Measurements from ENCODE around the gene YPEL1. TPM values are rescaled to one million over a fixed set of nuclear protein-coding genes. Genes with fewer than 3 reads are reported as not detected.

YPEL1 gene
- total and polyA plus RNA-seq, 8 donors = 2.4 to 20.9 (median 18.3) TPM

DNA sequence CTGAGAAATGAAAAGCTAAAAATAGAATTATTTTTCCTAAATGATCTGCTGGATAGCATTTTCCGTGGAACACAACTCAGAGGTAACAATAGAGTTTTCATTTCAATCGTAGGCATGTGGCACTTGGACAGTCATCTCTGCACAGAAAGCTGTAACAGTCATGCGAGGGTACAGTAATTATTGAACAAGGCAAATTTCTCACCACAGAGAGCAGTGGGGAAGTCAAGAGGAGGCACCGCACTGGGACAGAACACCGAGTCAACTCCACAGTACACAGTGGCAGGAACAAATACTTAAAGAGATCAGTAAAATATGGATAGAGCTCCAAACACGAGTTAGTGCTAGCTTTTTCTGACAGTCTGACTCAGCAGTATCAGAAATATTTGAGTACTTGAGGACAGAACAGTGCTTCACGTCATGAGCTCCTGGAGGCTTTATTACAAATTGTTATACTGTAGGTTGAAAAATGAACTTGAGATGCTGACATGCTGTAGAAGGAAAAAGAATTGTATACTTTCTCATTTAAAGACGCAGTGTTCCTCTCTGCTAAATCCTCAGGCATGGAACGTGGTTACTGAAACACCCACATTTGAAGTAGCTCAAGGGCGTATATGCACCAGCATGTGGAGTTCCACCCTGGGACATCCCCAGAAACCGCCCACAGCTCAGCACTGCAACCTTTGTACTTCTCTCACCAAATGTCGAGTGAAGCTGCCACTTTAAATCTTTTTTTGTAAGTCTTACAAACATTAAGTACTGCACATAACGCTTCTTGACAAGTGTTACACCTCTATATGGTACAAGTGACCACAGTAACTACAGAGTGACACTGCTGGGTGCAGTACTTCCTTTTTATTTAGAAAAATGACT, 27.4 kb upstream of the YPEL1 start:
- Histone ChIP-seq H3K27me3 (no peaks in the 10 kb centered on the region), H3K36me3 (peaks cover 0 to 86% of the 10 kb centered on the region in 2 donors), H3K4me3 (no peak overlapping the region), H3K27ac (no peak overlapping the region), H3K4me1 (peaks cover 0 to 15% of the 10 kb centered on the region in 2 donors), H3K9me3 (no peaks in the 10 kb centered on the region)
- intact Hi-C loops (cut with DNase I) = no loop called here
- TF ChIP-seq, protein P1, sequence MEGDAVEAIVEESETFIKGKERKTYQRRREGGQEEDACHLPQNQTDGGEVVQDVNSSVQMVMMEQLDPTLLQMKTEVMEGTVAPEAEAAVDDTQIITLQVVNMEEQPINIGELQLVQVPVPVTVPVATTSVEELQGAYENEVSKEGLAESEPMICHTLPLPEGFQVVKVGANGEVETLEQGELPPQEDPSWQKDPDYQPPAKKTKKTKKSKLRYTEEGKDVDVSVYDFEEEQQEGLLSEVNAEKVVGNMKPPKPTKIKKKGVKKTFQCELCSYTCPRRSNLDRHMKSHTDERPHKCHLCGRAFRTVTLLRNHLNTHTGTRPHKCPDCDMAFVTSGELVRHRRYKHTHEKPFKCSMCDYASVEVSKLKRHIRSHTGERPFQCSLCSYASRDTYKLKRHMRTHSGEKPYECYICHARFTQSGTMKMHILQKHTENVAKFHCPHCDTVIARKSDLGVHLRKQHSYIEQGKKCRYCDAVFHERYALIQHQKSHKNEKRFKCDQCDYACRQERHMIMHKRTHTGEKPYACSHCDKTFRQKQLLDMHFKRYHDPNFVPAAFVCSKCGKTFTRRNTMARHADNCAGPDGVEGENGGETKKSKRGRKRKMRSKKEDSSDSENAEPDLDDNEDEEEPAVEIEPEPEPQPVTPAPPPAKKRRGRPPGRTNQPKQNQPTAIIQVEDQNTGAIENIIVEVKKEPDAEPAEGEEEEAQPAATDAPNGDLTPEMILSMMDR (IDR thresholded peaks at IDR 0.05) = no peak
- no peak for ATAC-seq
- DNase-seq = no peak

DNA sequence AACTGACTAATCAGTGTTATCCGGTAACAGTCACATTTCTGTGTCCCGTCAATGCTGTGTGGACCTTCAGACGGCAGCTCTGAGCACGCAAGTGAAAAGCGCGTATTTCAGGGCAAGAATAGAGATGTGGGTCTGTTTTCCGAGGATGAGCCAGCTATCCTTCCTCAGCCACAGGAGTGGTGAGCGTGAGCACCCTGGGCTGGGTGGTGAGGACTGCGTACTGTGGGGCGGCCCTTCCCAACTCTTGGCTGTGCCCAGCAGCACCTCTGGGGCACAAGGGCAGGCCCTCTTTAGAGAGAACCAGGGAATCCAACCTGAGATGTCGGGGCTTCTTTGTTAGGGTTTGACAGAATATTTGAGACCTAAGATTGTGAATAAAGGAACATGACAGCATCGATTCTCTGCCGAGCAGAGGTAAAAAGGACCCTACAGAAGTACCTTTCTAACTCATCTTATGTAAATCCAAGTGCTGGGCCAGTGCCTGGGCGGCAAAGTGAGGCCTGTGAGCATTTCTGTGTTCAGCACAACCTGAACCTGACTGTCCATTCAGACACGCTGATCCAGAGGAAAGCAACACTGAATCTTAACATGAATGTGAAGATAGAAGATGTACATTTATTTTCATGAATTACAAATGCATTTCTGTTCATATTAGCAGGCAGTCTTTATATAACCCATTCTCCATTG, 26.5 kb upstream of the YPEL1 start:
- Histone ChIP-seq H3K9me3 (no peaks in the 10 kb centered on the region), H3K27me3 (no peaks in the 10 kb centered on the region), H3K27ac (no peak overlapping the region), H3K36me3 (peaks cover 0 to 86% of the 10 kb centered on the region in 2 donors), H3K4me3 (no peak overlapping the region), H3K4me1 (peaks cover 0 to 15% of the 10 kb centered on the region in 2 donors)
- ATAC-seq (no peak), DNase-seq (no peak)
- TF ChIP-seq, protein P1 (IDR thresholded peaks at IDR 0.05) = no peak
- intact Hi-C loops (cut with DNase I) = no loop called here

DNA sequence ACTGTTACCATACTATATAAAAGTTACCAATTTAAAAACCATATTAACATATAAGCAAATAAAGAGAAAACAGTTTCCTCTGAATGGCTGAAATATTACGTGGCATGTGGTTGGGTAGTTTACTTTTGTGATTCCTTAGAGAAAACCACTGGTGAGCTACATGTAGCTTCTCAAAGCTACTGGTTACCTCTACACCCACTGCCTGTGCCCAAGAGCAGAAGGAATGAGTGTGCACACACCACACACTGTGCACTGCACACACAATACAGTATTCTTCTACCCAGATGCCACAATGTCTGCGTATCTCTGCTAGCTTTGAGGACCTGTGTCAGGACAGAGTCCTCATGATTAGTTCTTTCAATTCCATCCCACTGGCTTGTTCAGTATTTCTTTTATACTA, 25.5 kb upstream of the YPEL1 start:
- ATAC-seq (no peak), DNase-seq (no peak)
- H3K4me1 ChIP-seq = peaks cover 0 to 14% of the 10 kb centered on the region in 2 donors
- H3K4me3 ChIP-seq = no peak overlapping the region
- no peaks in the 10 kb centered on the region for H3K9me3 ChIP-seq
- intact Hi-C loops (cut with DNase I) = no loop called here
- no peak overlapping the region for H3K27ac ChIP-seq
- TF ChIP-seq, protein P1 (IDR thresholded peaks at IDR 0.05) = no peak
- H3K27me3 ChIP-seq = no peaks in the 10 kb centered on the region
- peaks cover 0 to 81% of the 10 kb centered on the region in 2 donors for H3K36me3 ChIP-seq

GRCh38 chr22:21760640-21761039, 25.0 kb upstream of the YPEL1 start:
- Histone ChIP-seq H3K4me3 (no peak overlapping the region), H3K27ac (no peak overlapping the region), H3K4me1 (peaks cover 0 to 16% of the 10 kb centered on the region in 2 donors), H3K9me3 (no peaks in the 10 kb centered on the region), H3K27me3 (no peaks in the 10 kb centered on the region), H3K36me3 (peaks cover 0 to 76% of the 10 kb centered on the region in 2 donors)
- intact Hi-C loops (cut with DNase I) = no loop called here
- TF ChIP-seq, protein P1 (IDR thresholded peaks at IDR 0.05) = no peak
- DNase-seq = no peak
- no peak for ATAC-seq

Measured in left lung (tissue), 10 donors.